Endothelial cell of umbilical vein (primary cell): ENCODE measurements around the gene CHD5. TPM values are rescaled to one million over a fixed set of nuclear protein-coding genes. Genes with fewer than 3 reads are reported as not detected.

Source experiments
- BruUV-seq: library from RNA; stranded (reverse); fragments of 400-500 nt; replicated peaks from 2 replicates; lab custom pipeline; 2021; lab: Mats Ljungman, UMichigan
- CTCF ChIA-PET: fragments of 300-600, 350-600 bp; sonication (Branson Sonifier 250); formaldehyde crosslinking; loops from one replicate; lab custom pipeline; 2021; ENCODE audit warnings: antibody characterized with exemption, inconsistent platforms; lab: Charles Lee
- POLR2A ChIA-PET: fragments of 300-600, 350-600 bp; sonication (Branson Sonifier 250); formaldehyde crosslinking; loops from one replicate; lab custom pipeline; 2021; ENCODE audit warnings: antibody characterized with exemption, inconsistent platforms; lab: Charles Lee
- DNase-seq: peaks from one replicate; pipeline ENCODE4 v3.0.0-alpha.2; 2011; ENCODE audit warnings: low read depth, low spot score
- FAIRE-seq: peaks from 2 replicates; lab custom pipeline; 2011; peaks lifted over from hg19 to GRCh38; lab: Jason Lieb, UNC
- H2AFZ ChIP-seq: 2 replicates; pipeline ENCODE4 v1.6.0; 2012; ENCODE audit warnings: low read depth, low read length, control low read depth, inconsistent platforms
- H3K27ac ChIP-seq: 2 replicates; pipeline ENCODE4 v1.5.1; 2011; ENCODE audit warnings: low read depth, mild to moderate bottlenecking, control low read depth, low read length, moderate library complexity; ENCODE audit not compliant: insufficient read depth
- H3K27me3 ChIP-seq, 2 experiments: 2 replicates each; pipeline versions ENCODE4 v1.6.0 to v1.6.1; 2011; ENCODE audit warnings: low read length in 2 of 2, mixed read lengths in 1 of 2; ENCODE audit not compliant: control insufficient read depth in 2 of 2, insufficient read depth in 2 of 2
- H3K36me3 ChIP-seq, 2 experiments: 2 replicates in 1 of 2; 3 replicates in 1 of 2; pipeline ENCODE4 v1.5.1; 2011; ENCODE audit warnings: low read length in 2 of 2, mild to moderate bottlenecking in 1 of 2, moderate library complexity in 1 of 2; ENCODE audit not compliant: control insufficient read depth in 2 of 2, insufficient read depth in 2 of 2; ENCODE audit errors: extremely low read depth in 1 of 2
- H3K4me1 ChIP-seq: 3 replicates; pipeline ENCODE4 v1.5.1; 2011; ENCODE audit warnings: mild to moderate bottlenecking, low read length; ENCODE audit not compliant: control insufficient read depth, insufficient read depth; ENCODE audit errors: extremely low read depth
- H3K4me2 ChIP-seq: 2 replicates; pipeline ENCODE4 v1.6.1; 2011; ENCODE audit warnings: low read length, control low read depth, mixed read lengths; ENCODE audit not compliant: insufficient read depth
- H3K4me3 ChIP-seq, 3 experiments: fragments of 200-600 bp in 1 of 3; sonication (generic), shearing (Covaris generic) in 1 of 3; replicated peaks in 1 of 3; 2 replicates each; pipeline ENCODE4 v1.5.1; 2011 to 2016; ENCODE audit warnings: control low read depth in 3 of 3, low read length in 3 of 3, mild to moderate bottlenecking in 2 of 3, inconsistent platforms in 1 of 3, low read depth in 1 of 3, moderate library complexity in 1 of 3; ENCODE audit not compliant: insufficient read depth in 1 of 3
- H3K79me2 ChIP-seq: 2 replicates; pipeline ENCODE4 v1.6.0; 2012; ENCODE audit warnings: low read length, inconsistent platforms; ENCODE audit not compliant: control insufficient read depth, insufficient read depth
- H3K9ac ChIP-seq: replicated peaks from 2 replicates; pipeline ENCODE3; 2011; ENCODE audit warnings: low read length, control low read depth; ENCODE audit not compliant: insufficient read depth; ENCODE audit errors: extremely low read depth
- H3K9me1 ChIP-seq: replicated peaks from 3 replicates; pipeline ENCODE4 v1.6.0; 2011; ENCODE audit warnings: mild to moderate bottlenecking, low read length; ENCODE audit not compliant: control insufficient read depth, insufficient read depth; ENCODE audit errors: extremely low read depth
- H3K9me3 ChIP-seq: replicated peaks from 2 replicates; pipeline ENCODE4 v1.5.1; 2012; ENCODE audit warnings: low read length, inconsistent platforms; ENCODE audit not compliant: control insufficient read depth, insufficient read depth
- H4K20me1 ChIP-seq: replicated peaks from 2 replicates; pipeline ENCODE3; 2011; ENCODE audit warnings: mild to moderate bottlenecking, low read length; ENCODE audit not compliant: control insufficient read depth, insufficient read depth; ENCODE audit errors: extremely low read depth
- EZH2 ChIP-seq: IDR thresholded peaks from 2 replicates; pipeline ENCODE4 v1.6.1; 2012; ENCODE audit warnings: borderline replicate concordance, low read depth, mild to moderate bottlenecking, moderate library complexity, low read length, inconsistent platforms; ENCODE audit not compliant: severe bottlenecking
- FOS ChIP-seq: IDR thresholded peaks from 2 replicates; pipeline ENCODE4 v1.6.1; 2011; ENCODE audit warnings: mild to moderate bottlenecking, low read length, moderate library complexity, borderline replicate concordance; ENCODE audit not compliant: insufficient read depth
- GATA2 ChIP-seq: IDR thresholded peaks from 2 replicates; pipeline ENCODE4 v1.7.0; 2011; ENCODE audit warnings: low read depth, mild to moderate bottlenecking, moderate library complexity, mixed read lengths, low read length; ENCODE audit not compliant: insufficient read length, insufficient read depth
- JUN ChIP-seq: IDR thresholded peaks from 2 replicates; pipeline ENCODE4 v1.6.1; 2011; ENCODE audit warnings: borderline replicate concordance, low read depth; ENCODE audit not compliant: insufficient read length, insufficient read depth
- MYC ChIP-seq: IDR thresholded peaks from one replicate; pipeline ENCODE4 v1.6.1; 2011; ENCODE audit warnings: mild to moderate bottlenecking, low read depth, low read length
- POLR2A ChIP-seq: IDR thresholded peaks from 2 replicates; pipeline ENCODE4 v1.6.1; 2012; ENCODE audit warnings: low read depth, mild to moderate bottlenecking, control low read depth, low read length
- POLR2AphosphoS5 ChIP-seq: IDR thresholded peaks from 2 replicates; pipeline ENCODE4 v1.6.1; 2012; ENCODE audit warnings: low read depth, mild to moderate bottlenecking, control low read depth, low read length, moderate library complexity; ENCODE audit not compliant: insufficient read depth
- dilution Hi-C: fragments of 300-500 bp; cut with MboI; formaldehyde crosslinking; loops from one replicate; pipeline ENCODE4 v1.15.0; 2019; ENCODE audit warnings: low sequenced_read_pairs; ENCODE audit not compliant: extremely low pct_ligation_motif_present
- intact Hi-C: fragments of 100-400 bp; cut with micrococcal nuclease; formaldehyde crosslinking; loops from one replicate; pipeline ENCODE4 v1.10.0; 2022
- polyA plus RNA-seq, 4 experiments: library from polyadenylated mRNA; depleted of rRNA in 3 of 4; stranded (reverse) in 3 of 4; unstranded in 1 of 4; fragments of >200 nt; gene quantifications; 2 replicates each; pipeline versions ENCODE4 v1.2.1 to v1.2.3, GENCODE V29; 2011 to 2012; ENCODE audit warnings: missing spikeins in 1 of 4
- total RNA-seq: library from RNA; stranded (reverse); gene quantifications from 2 replicates; pipeline ENCODE4 v1.2.3, GENCODE V29; 2021
- TF ChIP-seq, protein P1 (sequence below): IDR thresholded peaks from 2 replicates; pipeline ENCODE4 v1.6.1; 2011; ENCODE audit not compliant: insufficient read depth, insufficient read length
- TF ChIP-seq, protein P2 (sequence below), 2 donors: IDR thresholded peaks; 1 replicate in 1 of 2; 2 replicates in 1 of 2; pipeline ENCODE4 v1.5.1; 2011; ENCODE audit warnings: low read length in 2 of 2, mild to moderate bottlenecking in 2 of 2, moderate library complexity in 2 of 2, control low read depth in 1 of 2, inconsistent platforms in 1 of 2, low read depth in 1 of 2; ENCODE audit not compliant: insufficient read depth in 1 of 2; ENCODE audit errors: extremely low read depth in 1 of 2

Gene CHD5
- total and polyA plus RNA-seq, 2 donors (not counting 3 experiments of a cell fraction or from before 2014, with no cell fraction given): 0.04 to 0.11 TPM

DNA sequence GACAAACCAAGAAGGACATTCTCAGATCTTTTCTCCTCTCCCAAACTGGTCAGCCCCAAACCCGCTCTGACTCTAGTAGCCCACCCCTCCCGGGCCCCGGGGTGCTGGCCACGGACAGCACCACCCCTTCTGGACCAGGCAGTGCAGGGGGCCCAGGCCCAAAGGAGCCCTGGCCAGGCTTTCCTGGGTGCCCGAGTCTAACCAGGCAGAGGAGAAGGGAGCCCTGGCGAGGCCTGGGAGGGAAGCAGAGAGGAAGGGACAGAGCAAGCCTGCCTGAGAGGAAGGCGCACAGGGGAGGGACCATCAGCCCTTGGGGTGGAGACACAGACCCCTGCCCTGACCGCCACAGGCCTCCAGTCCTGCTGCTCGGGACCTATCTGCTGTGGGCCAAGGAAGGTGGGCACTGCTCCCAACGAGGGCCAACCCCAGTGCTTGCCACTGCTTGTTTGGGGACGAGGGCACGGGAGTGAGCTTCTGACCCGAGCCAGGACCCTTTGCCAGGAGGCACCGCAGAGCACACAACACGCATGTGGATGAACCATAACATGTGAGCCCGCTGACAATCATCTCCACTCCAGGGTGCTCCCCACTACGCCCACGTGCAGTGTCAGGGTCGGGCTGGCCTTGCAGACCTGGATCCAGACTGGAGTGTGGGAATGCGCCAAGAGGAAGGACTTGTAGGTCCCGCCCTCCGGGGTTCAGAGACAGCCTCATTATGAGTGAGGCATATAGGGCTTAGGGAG lies 76.8 kb downstream of the CHD5 start:
- no peak overlapping the region for H3K9ac ChIP-seq
- no peak overlapping the region for H3K27ac ChIP-seq
- FAIRE-seq (no peak), DNase-seq (no peak)
- CTCF ChIA-PET: no interaction called here
- H3K27me3 ChIP-seq: no peaks in the 10 kb centered on the region
- no peaks in the 10 kb centered on the region for H3K4me1 ChIP-seq
- H2AFZ ChIP-seq: no peak overlapping the region
- H3K9me1 ChIP-seq: no peaks in the 10 kb centered on the region
- H4K20me1 ChIP-seq: no peaks in the 10 kb centered on the region
- BruUV-seq: no TSS peak
- no peak overlapping the region for H3K4me2 ChIP-seq
- H3K79me2 ChIP-seq: no peaks in the 10 kb centered on the region
- no peaks in the 10 kb centered on the region for H3K36me3 ChIP-seq
- intact Hi-C loops: no loop called here
- dilution Hi-C loops: no loop called here
- no peak overlapping the region for H3K4me3 ChIP-seq
- no peaks in the 10 kb centered on the region for H3K9me3 ChIP-seq
- no peak for TF ChIP-seq GATA2
- TF ChIP-seq MYC: no peak
- TF ChIP-seq POLR2AphosphoS5: no peak
- TF ChIP-seq, protein P1, sequence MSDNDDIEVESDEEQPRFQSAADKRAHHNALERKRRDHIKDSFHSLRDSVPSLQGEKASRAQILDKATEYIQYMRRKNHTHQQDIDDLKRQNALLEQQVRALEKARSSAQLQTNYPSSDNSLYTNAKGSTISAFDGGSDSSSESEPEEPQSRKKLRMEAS: no peak
- TF ChIP-seq JUN: no peak
- no peak for TF ChIP-seq EZH2
- POLR2A ChIA-PET: no interaction called here

DNA sequence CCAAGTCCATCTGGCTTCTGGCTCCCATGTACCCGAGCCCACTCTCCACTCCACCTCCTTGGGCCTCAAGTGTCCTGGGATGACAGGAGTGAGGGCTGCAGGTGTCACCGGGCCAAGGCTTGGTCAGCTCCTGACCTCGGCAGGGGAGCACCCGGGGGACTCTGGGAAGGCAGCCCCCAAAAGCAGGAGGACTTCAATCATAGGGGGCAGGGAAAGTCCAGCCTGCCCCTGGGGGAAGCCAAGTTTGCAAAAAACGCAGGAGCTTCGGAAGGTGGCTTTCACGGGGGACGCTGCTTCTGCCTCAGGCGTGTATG lies 77.6 kb downstream of the CHD5 start:
- Histone ChIP-seq H2AFZ (no peak overlapping the region), H3K9me1 (no peaks in the 10 kb centered on the region), H3K27me3 (no peaks in the 10 kb centered on the region), H3K36me3 (no peaks in the 10 kb centered on the region), H3K4me2 (no peak overlapping the region), H3K9ac (no peak overlapping the region), H3K4me3 (no peak overlapping the region), H3K4me1 (no peaks in the 10 kb centered on the region), H3K27ac (no peak overlapping the region), H3K9me3 (no peaks in the 10 kb centered on the region), H3K79me2 (no peaks in the 10 kb centered on the region), H4K20me1 (no peaks in the 10 kb centered on the region)
- dilution Hi-C loops (no loop called here), intact Hi-C loops (no loop called here)
- no peak for DNase-seq
- TF ChIP-seq JUN (no peak), MYC (no peak), POLR2AphosphoS5 (no peak), EZH2 (no peak), GATA2 (no peak), FOS (no peak), POLR2A (no peak)
- TF ChIP-seq, protein P2, sequence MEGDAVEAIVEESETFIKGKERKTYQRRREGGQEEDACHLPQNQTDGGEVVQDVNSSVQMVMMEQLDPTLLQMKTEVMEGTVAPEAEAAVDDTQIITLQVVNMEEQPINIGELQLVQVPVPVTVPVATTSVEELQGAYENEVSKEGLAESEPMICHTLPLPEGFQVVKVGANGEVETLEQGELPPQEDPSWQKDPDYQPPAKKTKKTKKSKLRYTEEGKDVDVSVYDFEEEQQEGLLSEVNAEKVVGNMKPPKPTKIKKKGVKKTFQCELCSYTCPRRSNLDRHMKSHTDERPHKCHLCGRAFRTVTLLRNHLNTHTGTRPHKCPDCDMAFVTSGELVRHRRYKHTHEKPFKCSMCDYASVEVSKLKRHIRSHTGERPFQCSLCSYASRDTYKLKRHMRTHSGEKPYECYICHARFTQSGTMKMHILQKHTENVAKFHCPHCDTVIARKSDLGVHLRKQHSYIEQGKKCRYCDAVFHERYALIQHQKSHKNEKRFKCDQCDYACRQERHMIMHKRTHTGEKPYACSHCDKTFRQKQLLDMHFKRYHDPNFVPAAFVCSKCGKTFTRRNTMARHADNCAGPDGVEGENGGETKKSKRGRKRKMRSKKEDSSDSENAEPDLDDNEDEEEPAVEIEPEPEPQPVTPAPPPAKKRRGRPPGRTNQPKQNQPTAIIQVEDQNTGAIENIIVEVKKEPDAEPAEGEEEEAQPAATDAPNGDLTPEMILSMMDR (IDR thresholded peaks at IDR 0.05; ENCODE audit: extremely low read depth in 1 of 2, insufficient read depth in 1 of 2, low read depth in 1 of 2, low read length in 2 of 2): no peak
- TF ChIP-seq, protein P1: no peak
- CTCF ChIA-PET: no interaction called here
- POLR2A ChIA-PET: no interaction called here
- FAIRE-seq: no peak
- no TSS peak for BruUV-seq
